Naive thymus-derived CD4-positive, alpha-beta T cell (primary cell): ENCODE data around the gene ALPG. TPM values are rescaled to one million over a fixed set of nuclear protein-coding genes. Genes with fewer than 3 reads are reported as not detected.

Source experiments
- polyA plus RNA-seq, 2 donors: library from polyadenylated mRNA; unstranded; fragments of 300-500 nt; fragmentation: Illumina TruSeq; gene quantifications; one replicate each; pipeline ENCODE4 v1.2.3, GENCODE V29; 2021
- total RNA-seq, 6 experiments: library from RNA in 5 of 6; stranded (reverse) in 5 of 6; gene quantifications; 1 replicate in 5 of 6; 2 replicates in 1 of 6; pipeline ENCODE4 v1.2.3 and lab custom pipeline; 2021 to 2026

Gene ALPG
- total and polyA plus RNA-seq, 7 experiments from 2014 or later, result not detected

Other genes with a start within 250 kb of the ALPG start
- under 1 TPM in 2 of 5 experiments, not detected in 3; 0.24 TPM for gene ALPP, start 28.1 kb upstream of the ALPG start, total RNA-seq
- gene ALPP, start 28.1 kb upstream of the ALPG start, polyA plus RNA-seq, result not detected
- gene ALPI, start 49.3 kb downstream of the ALPG start, total RNA-seq, result not detected
- not detected for gene ALPI, start 49.3 kb downstream of the ALPG start, polyA plus RNA-seq
- gene ECEL1, start 81.0 kb downstream of the ALPG start, total RNA-seq, result not detected
- gene ECEL1, start 81.0 kb downstream of the ALPG start, polyA plus RNA-seq, result not detected
- gene PRSS56, start 113.5 kb downstream of the ALPG start, total RNA-seq, result not detected
- not detected for gene PRSS56, start 113.5 kb downstream of the ALPG start, polyA plus RNA-seq
- gene CHRND, start 119.3 kb downstream of the ALPG start, total RNA-seq, result not detected
- gene CHRND, start 119.3 kb downstream of the ALPG start, polyA plus RNA-seq, result under 1 TPM in 1 of 2 donors, not detected in 1; 0.13 TPM
- gene CHRNG, start 132.8 kb downstream of the ALPG start, total RNA-seq, result not detected
- gene CHRNG, start 132.8 kb downstream of the ALPG start, polyA plus RNA-seq, result under 1 TPM; 0.10 to 0.26 TPM
- 10 to 100 TPM in 4 of 5 experiments, 1 to 10 TPM in 1; 9.7 to 23.4 (median 19.3) TPM for gene TIGD1, start 143.7 kb downstream of the ALPG start, total RNA-seq
- gene TIGD1, start 143.7 kb downstream of the ALPG start, polyA plus RNA-seq, result 10 to 100 TPM; 17.1 to 23.8 TPM
- gene EIF4E2, start 143.8 kb downstream of the ALPG start, total RNA-seq, result 10 to 100 TPM; 51.9 to 77.6 (median 61.6) TPM
- 10 to 100 TPM; 59.8 to 63.4 TPM for gene EIF4E2, start 143.8 kb downstream of the ALPG start, polyA plus RNA-seq
- 1 to 10 TPM in 4 of 5 experiments, under 1 TPM in 1; 0.70 to 2.9 (median 2.1) TPM for gene EFHD1, start 226.8 kb downstream of the ALPG start, total RNA-seq
- gene EFHD1, start 226.8 kb downstream of the ALPG start, polyA plus RNA-seq, result 1 to 10 TPM; 3.1 to 4.4 TPM